NCI-H460 (cell line): ENCODE results near the gene SLC38A1. TPM values are rescaled to one million over a fixed set of nuclear protein-coding genes. Genes with fewer than 3 reads are reported as not detected.
A peak's percentile ranks its signal among the peaks of the same experiment; 100 is the strongest.
"Not testable (repeated sequence)": the region's sequence is repeated elsewhere in the genome, so short reads cannot be mapped to it uniquely, and the experiment has no call there.

ENCODE experiments used
- DNase-seq: peaks from one replicate; pipeline ENCODE4 v3.0.0-alpha.2; 2016; ENCODE audit warnings: low read depth; ENCODE audit errors: extremely low read depth
- total RNA-seq: library from RNA; depleted of rRNA; stranded (reverse); fragments of >200 nt; shearing (Covaris generic); gene quantifications from 2 replicates; pipeline ENCODE4 v1.2.3, GENCODE V29; 2014

Gene SLC38A1
- total RNA-seq, 1 experiment from 2014 or later: 305 TPM

DNA sequence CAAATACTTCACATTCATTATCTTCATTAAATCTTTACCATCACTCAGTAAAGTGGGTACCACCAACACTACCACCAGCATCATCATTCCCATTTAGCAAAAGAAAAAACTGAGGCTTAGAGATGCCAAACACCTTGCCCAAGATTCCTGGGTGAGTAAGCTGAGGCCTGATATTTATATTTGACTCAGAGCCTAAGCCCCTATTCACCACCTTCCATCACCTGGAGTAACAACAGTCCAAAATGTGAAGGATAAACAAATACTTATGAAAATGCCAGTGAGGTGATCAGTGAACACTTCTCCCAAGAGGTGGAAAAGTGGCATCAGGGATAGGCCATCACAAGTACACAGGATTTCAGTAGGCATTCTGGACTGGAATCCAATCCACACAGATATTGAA, 3.7 kb downstream of the SLC38A1 start:
- DNase-seq: no peak

DNA sequence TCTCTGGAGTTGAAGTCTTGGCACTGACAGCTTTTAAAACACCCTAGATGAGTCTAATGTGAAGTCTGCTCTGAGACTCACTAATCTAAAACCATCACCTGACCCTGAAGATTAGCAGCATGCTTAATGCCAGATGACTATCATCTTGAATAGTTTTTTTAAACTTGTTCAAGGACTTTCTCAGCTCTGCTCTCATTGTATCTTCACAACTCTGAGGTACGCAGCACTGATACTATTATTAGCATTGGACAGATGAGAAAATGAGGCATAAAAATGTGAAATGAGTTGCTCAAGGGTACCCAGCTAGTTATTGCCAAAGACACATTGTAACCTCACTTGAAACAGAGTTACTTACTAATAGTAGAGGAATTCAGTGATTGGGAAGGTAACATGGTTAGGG, 4.8 kb downstream of the SLC38A1 start:
- no peak for DNase-seq

DNA sequence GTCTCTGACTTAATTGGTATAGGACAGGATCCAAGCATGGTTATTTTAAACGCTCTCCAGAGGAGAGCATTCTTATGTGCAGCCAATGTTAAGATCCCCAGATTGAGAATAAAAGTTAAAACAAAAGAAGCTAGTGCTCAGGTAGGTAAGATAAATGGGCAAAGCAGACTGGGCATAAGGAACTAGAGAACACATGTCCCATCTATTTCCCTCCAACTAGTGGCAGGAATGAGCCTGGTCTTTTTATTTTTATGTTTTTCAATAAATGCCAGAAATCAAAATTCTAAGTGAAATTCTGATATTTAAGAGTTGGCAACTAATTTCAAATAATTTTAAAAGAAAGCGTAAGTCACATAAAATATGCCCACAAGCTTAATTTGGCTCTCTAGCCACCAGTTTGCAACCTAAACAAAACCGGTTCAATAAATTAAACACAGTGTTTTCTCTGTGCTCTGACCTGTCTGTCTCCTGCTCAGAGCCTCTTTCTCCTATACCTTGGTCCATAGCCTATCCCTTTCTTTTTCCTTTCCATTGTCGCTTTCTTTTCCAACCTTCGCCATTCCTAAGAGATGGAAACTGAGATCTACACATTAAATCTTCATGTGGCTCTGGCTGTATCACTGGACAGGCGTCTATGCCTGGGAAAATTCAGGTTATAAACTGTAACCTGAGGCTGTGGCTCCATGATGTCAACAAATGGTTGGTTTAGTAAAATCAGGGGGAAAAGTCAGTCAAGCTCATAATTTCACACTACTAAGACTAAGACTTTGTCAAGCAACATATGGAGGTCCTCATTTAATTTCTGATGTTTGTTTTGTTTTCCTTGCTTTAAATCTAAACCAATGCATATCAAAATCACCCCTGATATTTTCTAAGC, 5.5 kb downstream of the SLC38A1 start:
- DNase-seq: no peak

DNA sequence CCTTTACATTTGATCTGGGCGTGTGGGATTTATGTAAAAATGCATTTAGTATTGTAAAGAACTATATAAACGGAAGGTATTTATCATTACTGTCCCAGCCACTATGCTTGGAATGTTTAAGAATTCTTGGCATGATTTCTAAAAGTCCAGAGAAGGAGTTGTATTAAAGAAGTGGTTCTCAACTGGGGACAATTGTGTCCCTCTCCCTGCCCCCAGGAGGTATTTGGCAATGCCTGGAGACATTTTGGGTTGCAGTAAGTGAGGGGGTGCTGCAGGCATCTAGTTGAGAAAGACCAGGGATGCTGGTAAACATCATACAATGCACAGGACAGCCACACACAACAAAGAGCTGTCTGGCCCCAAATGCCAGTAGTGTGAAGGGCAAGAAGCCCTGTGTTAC, 7.2 kb downstream of the SLC38A1 start:
- no peak for DNase-seq

DNA sequence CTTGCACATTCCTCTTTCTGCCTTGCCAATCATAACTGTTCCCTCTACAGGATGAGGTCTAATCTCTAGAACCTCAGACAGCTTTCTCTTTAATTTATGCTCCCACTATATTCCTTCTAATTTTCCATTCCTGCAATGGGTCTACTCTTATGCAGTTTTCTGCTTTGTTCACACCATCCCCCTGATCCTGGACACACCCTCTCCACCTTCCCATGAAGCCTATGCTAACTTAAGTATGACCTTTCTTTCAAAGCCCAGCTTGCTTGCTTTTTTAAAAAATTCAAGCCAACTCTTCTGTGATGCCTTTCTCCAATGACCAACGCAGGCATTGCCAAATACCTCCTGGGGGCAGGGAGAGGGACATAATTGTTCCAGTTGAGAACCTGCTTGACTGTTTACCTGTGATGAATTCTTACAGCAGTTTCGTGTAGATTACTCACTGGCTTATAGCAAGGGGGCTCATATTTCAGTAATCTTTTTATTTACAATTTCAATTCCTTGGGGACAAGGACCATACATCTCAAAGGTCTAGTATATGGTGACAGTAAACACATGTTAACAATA, 7.8 kb downstream of the SLC38A1 start:
- DNase-seq: no peak

DNA sequence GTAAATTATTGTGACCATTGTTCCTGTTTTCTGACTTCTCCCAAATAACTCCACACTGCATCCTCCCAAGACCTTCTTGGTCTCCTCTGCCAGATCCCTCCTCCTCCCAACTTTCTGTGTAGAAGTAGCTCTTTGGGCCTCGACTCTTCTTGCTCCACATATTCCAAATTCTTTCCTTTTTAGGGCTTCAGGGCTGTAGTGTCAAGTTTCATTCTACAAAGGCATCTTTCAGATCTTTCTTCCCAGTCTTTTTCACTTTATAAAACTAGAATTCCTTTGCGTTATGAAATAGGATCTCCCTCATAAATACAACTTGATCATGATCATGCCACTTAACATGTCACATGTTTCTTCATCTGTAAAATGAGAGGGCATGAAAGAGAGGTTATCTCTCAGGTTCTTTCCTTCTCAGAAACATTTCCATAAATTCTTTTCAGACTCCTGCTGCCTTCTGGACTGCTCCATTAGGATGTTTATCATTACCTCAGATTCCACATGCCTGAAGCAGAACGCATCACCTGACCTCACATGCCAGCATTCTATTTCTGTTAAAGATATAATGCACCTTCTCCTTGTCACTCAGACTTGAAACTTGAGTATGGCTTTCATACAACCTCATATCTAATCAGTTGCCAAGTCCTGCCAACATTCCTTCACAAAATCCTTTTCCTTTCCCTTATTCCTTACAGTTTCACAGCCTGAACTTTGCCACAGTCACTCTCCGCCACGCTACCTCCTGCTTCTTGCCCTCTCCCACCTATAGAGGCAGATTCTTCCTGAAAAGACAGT, 8.5 kb downstream of the SLC38A1 start:
- no peak for DNase-seq

DNA sequence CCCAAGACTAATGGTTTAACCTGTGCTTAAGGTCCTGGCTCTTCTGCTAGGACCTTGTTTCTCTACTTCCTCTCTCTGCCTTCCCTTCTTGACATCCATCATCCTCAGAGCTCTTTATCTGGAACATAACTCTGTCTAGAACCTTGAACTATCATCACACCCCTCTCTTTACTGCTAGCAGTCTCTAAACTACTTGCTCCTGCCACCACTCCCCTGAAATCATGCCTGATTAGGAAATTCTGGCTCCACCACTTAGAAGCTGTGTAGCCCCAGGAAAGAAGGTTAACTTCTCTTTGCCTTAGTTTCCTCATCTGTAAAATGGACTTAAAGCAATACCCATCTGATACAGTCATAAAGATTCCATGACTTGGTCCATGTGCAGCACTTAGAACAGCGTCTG, 9.1 kb downstream of the SLC38A1 start:
- DNase-seq: no peak

DNA sequence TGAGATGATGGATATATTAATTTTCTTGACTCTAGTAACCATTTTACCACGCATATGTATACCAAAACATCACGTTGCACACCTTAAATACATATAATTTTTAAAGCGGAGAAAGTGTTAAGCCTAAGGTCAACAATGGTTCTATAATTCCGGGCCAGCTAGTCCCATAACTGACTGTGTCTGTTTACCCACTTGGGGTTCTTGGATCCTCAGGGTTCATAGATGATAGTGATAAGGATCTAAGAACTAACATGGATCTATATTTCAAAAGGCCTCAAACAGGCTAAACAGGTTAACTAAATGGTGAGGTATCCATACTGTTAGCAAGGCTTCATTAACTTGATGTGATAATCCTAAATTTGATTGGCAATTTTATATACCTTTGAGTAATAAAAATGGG, 9.8 kb downstream of the SLC38A1 start:
- no peak for DNase-seq

DNA sequence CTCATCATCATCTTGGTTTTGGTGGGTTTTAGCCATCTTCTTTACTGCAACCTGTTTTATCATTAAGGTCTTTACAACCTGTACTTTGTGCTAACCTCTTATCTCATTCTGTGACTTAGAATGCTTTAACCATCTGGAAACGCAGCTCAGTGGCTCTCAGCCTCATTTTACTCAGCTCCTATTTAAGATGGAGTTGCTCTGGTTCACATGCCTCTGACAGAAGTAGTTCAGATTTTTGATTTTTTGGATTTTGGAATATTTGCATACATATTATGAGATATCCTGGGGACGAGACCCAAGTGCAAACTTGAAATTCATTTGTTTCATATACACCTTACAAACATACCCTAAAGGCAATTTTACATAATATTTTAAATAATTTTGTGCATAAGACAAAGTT, 10.7 kb downstream of the SLC38A1 start:
- DNase-seq: no peak

DNA sequence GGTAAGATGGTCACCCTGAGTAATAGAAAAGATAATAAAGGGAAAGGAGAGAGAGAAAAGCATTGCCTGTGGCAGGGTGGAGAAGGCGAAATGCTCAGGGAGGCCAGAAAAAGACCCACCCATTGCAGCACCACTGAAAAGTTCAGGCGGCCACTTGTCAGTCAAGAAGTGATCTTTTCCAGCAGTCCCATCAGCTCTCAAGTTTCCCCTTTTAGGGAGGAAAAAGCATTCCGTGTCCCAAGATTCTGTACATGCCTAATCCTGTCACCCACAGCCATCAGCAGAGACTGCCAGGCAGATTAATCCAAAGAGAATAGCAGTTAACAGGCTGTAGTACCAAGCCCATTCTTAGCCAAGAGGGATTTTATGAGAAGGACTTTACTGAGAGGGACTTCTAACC, 11.9 kb downstream of the SLC38A1 start:
- no peak for DNase-seq

DNA sequence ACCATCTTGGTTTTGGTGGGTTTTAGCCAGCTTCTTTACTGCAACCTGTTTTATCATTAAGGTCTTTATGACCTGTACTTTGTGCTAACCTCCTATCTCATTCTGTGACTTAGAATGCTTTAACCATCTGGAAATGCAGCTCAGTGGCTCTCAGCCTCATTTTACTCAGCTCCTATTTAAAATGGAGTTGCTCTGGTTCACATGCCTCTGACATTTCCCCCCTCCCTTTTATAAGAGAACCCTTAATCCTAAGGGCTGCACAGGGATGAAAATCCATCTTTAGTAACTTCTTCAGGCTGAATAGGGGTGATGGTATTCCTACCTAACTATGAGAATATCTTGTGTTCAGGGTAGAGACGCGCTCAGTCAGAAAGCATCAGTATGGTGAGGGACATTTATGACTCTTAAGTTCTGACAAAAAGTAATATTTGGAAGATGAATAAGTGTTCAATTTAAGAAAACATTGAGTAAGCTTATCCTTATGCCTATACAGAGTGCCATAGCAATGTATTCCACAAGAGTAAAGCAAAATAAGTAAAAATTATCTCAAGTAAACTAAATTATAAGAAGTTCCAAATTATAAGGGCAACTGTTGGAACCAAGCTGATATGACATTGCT, 15.2 kb downstream of the SLC38A1 start:
- no peak for DNase-seq

DNA sequence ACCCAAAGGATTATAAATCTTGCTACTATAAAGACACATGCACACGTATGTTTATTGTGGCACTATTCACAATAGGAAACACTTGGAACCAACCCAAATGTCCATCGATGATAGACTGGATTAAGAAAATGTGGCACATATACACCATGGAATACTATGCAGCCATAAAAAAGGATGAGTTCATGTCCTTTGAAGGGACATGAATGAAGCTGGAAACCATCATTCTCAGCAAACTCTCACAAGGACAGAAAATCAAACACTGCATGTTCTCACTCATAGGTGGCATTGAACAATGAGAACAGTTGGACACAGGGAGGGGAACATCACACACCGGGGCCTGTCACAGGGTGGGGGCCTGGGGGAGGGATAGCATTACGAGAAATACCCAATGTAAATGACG, 16.8 kb downstream of the SLC38A1 start:
- not testable (repeated sequence) for DNase-seq

DNA sequence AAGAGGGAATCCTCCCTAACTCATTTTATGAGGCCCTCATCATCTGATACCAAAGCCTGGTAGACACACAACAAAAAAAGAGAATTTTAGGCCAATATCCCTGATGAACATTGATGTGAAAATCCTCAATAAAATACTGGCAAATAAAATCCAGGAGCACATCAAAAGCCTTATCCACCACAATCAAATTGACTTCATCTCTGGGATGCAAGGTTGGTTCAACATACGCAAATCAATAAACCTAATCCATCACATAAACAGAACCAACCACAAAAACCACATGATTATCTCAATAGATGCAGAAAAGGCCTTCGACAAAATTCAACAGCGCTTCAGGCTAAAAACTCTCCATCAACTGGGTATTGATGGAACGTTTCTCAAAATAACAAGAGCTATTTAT, 18.9 kb downstream of the SLC38A1 start:
- not testable (repeated sequence) for DNase-seq

DNA sequence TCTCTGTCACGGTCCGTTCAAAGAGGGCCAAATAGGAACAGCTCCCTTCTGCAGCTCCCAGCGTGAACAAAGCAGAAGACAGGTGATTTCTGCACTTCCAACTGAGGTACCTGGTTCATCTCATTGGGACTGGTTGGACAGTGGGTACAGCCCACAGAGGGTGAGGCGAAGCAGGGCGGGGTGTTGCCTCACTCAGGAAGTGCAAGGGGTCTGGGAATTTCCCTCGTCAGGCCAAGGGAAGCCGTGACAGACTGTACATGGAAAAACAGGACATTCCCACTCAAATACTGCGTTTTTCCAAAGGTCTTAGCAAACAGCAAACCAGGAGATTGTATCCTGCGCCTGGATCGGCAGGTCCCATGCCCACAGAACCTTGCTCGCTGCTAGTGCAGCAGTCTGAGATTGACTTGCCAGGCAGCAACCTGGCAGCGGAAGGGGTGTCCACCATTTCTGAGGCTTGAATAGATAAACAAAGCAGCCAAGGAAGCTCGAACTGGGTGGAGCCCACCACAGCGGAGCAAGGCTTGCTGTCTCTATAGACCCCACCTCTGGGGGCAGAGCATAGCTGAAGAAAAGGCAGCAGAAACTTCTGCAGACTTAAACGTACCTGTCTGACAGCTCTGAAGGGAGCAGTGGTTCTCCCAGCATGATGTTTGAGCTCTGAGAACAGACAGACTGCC, 22.7 kb downstream of the SLC38A1 start:
- no peak for DNase-seq

DNA sequence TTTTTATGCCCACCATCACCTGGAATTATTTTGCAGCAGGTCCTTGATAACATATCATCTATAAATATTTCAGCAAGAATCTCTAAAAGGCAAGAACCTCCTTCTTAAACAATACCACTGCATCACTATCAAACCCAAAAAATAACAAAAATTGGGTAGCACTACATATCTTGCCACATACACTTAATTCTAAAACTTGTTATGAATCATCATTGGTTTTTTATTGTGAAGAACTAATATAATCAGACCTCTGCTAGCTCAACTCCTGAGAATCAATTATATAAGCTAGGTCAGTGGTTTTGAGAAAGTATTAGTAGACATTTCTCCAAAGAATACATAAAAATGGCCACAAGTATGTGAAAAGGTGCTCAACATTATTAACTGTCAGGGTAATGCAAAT, 23.8 kb downstream of the SLC38A1 start:
- DNase-seq: no peak

DNA sequence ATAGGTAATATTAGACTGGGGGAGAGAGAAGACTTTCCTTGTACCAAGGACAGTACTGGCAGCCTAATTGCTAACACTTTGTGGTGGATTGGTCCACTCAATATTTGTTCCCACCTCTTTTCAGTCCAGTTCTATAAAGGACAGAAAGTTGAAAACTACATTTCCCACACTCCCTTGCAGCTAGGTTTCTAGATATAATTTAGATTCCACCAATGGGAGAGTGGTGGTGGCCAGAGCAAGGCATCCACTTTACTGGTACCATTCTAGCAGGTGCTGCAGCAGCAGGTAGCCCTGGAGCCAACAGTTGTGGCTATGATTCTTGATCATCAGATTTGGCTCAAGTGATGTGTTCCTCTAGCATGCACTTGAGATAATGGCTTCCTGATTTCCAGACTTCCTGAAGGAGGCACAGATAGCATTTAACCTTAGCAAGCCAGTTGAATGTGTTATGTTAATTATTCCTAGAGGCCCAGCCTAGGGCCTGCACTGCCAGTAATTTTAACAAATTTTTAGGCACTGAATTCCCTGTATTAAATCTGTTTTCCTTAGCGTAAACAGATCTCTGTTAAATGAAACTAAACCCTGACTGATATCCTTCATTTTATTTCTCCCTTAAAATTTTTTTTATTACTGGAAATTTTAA, 24.4 kb downstream of the SLC38A1 start:
- DNase-seq: no peak

DNA sequence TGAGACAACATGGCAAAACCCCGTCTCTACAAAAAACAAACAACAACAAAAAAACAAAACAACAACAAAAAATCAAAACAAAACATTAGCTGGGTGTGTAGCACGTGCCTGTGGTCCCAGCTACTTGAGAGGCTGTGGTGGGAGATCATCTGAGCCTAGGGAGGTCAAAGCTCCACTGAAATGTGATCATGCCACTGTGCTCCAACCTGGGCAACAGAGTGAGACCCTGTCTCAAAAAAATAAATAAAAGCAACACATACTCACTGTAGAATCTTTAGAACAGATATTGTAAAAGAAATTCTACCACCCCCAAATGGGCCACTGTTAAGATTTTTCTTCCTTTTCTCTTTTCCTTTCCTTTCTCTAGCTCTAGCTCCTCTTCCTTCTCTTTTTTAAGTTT, 26.3 kb downstream of the SLC38A1 start:
- no peak for DNase-seq

DNA sequence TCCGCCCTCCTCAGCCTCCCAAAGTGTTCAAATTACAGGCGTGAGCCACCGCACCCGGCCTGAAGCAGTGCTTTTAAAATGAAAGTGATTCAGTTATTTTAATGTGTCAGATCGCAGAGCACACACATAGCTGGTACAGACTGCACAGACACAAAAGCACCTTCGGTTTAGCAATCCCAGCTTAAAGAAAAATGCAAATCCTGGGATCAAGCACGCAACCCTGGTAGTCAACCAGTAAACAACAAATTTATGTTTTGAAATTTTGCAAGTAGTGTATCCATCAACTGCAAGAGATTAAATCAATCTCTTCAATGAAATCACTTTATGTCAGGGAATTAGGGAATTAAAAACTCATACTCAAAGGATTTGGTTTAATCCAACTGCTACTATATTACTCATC, 28.4 kb downstream of the SLC38A1 start:
- DNase-seq: no peak

DNA sequence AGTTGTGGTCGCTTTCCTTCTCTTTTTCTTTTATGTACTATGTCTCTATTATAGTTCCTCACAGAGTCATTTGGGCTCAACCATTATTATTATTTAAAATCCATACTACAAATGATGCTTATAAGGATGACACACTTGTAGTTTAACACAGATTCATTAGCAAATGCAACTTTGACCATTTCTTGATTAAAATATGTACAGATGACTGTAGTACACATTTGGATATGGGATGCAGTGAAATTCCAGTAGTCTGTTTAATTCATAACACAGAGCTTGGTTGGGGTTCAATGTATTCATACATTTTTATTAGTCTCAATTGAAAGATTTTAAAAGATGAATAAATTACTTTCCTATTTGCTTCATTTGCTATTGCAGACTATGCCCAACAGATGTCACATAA, 30.0 kb downstream of the SLC38A1 start:
- no peak for DNase-seq

DNA sequence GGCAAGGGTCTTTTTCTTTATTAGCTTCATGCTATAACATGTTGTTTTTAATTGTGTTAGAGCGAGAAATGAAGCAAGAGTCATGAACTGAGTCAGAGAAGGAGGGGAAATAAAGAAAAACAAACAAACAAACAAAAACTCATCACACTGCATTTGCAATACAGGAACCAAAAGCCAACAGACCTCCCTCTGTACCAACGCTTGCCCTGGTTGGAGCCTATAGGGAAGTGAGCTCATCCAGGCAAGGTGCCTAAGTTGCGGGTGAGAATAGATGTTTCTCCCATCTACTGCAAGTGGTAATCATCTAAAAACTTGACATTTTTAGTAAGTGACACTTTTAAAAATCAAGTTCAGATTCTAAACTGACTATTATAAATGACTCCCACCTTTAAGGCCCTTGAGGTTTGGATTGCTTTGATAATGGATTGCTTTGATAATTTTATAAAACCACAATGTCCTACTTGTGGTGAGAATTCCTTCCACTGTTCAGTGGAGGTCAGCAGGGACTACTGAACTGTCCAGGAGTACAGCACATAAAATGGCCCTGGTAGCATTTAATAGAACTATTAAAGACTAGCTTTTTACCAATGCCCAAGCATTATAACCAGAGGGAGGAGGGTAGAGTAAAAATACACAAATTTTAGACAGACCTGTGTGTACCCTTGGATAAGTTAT, 31.3 kb downstream of the SLC38A1 start:
- peak; percentile 45 for DNase-seq
